Stomach (tissue), 4 donors: ENCODE data around the gene E4F1.

Experiments used
- CTCF ChIP-seq, 7 experiments: fragments of 450-650 bp in 4 of 7; fragments of 200-600 bp in 3 of 7; sonication (generic) in 3 of 7; IDR thresholded peaks; one replicate each; pipeline ENCODE4 v1.5.1; 2016 to 2019; ENCODE audit warnings: antibody characterized with exemption in 7 of 7, control low read depth in 2 of 7, mild to moderate bottlenecking in 1 of 7
- POLR2A ChIP-seq, 4 donors: fragments of 450-650 bp; IDR thresholded peaks; one replicate each; pipeline ENCODE4 v1.6.1; 2016; ENCODE audit warnings: antibody characterized with exemption in 4 of 4, control low read depth in 2 of 4, mild to moderate bottlenecking in 1 of 4, moderate library complexity in 1 of 4
- POLR2AphosphoS5 ChIP-seq, 3 donors: sonication (generic); formaldehyde crosslinking; IDR thresholded peaks; one replicate each; pipeline ENCODE4 v1.6.1; 2016; ENCODE audit warnings: antibody characterized with exemption in 3 of 3

GRCh38 chr16:2270588-2271470 is 47.4 kb downstream of the E4F1 start:
- no peak for TF ChIP-seq CTCF (IDR thresholded peaks at IDR 0.05)
- no peak for TF ChIP-seq POLR2A (IDR thresholded peaks at IDR 0.05)
- no peak for TF ChIP-seq POLR2AphosphoS5 (IDR thresholded peaks at IDR 0.05)
